GM23338 (cell line): ENCODE results near the gene DTNBP1. TPM values are rescaled to one million over a fixed set of nuclear protein-coding genes. Genes with fewer than 3 reads are reported as not detected.

Experiments used
- CTCF ChIP-seq, 2 experiments: fragments of 200-600 bp in 1 of 2; sonication (generic) in 1 of 2; conservative IDR thresholded peaks; 2 replicates each; pipeline versions ENCODE4 v1.5.1 to v1.6.1; 2016 to 2017; ENCODE audit warnings: antibody characterized with exemption in 2 of 2, low read depth in 2 of 2, mild to moderate bottlenecking in 2 of 2, moderate library complexity in 1 of 2
- JUNB ChIP-seq: IDR thresholded peaks from one replicate; pipeline ENCODE4 v1.6.1; 2016; ENCODE audit warnings: antibody characterized with exemption; ENCODE audit not compliant: unreplicated experiment
- REST ChIP-seq: IDR thresholded peaks from one replicate; pipeline ENCODE4 v1.6.1; 2018; ENCODE audit warnings: antibody characterized with exemption; ENCODE audit not compliant: unreplicated experiment
- ZNF462 ChIP-seq: fragments of 250-450 bp; sonication (Bioruptor Pico); IDR thresholded peaks from 2 replicates; pipeline ENCODE4 v1.5.0; 2020; ENCODE audit warnings: mild to moderate bottlenecking, moderate library complexity
- polyA plus RNA-seq: library from polyadenylated mRNA; unstranded; fragments of >200 nt; fragmentation: Nextera tagmentation; extraction: Ambion mirVana; gene quantifications from 2 replicates; pipeline ENCODE4 v1.2.1, GENCODE V29; 2016
- total RNA-seq: library from RNA; depleted of rRNA; stranded (reverse); fragments of >200 nt; shearing (Covaris generic); gene quantifications from 2 replicates; pipeline ENCODE4 v1.2.3, GENCODE V29; 2014

DTNBP1 gene
- total and polyA plus RNA-seq, 2 experiments from 2014 or later, result 12.1 to 20.1 TPM

- TF ChIP-seq ZNF462 (CRISPR knock-in tag), result no peak
- TF ChIP-seq REST, result no peak
- TF ChIP-seq JUNB, result no peak
- TF ChIP-seq CTCF (conservative IDR thresholded peaks at IDR 0.05; ENCODE audit: low read depth in 2 of 2), result no peak
These were observed 4.6 kb downstream of the DTNBP1 start (continued) for GRCh38 chr6:15658181-15658744.
